ENCODE measurements around the gene RAVER2. TPM values are rescaled to one million over a fixed set of nuclear protein-coding genes. Genes with fewer than 3 reads are reported as not detected.
A peak's percentile ranks its signal among the peaks of the same experiment; 100 is the strongest.

RAVER2 gene
- total RNA-seq, 1 experiment from 2014 or later, result 12.8 TPM

- Mint-ChIP-seq H3K27ac (ENCODE audit: unreplicated experiment) (no peak overlapping the region), H3K27me3 (ENCODE audit: unreplicated experiment) (no peaks in the 10 kb centered on the region), H3K9me3 (ENCODE audit: low read depth, unreplicated experiment) (no peaks in the 10 kb centered on the region), H3K4me1 (ENCODE audit: low read depth, unreplicated experiment) (peaks cover 6% of the 10 kb centered on the region), H3K36me3 (ENCODE audit: insufficient read depth, unreplicated experiment) (peaks cover 50% of the 10 kb centered on the region), H3K4me3 (ENCODE audit: low read depth, unreplicated experiment) (no peak overlapping the region)
- intact Hi-C loops (cut with micrococcal nuclease; ENCODE audit: unreplicated experiment), result no loop called here
- no TSS peak for BruUV-seq (replicated peaks)
- CTCF ChIA-PET, result no interaction called here
- no peak for DNase-seq
- no peak for TF ChIP-seq CTCF (IDR thresholded peaks at IDR 0.05; ENCODE audit: unreplicated experiment)
Observed at GRCh38 chr1:64856553-64856952, 111.7 kb downstream of the RAVER2 start.

- intact Hi-C loops (cut with micrococcal nuclease; ENCODE audit: unreplicated experiment), result no loop called here
- no peak for DNase-seq
- H3K36me3 Mint-ChIP-seq (ENCODE audit: insufficient read depth, unreplicated experiment), result peaks cover 47% of the 10 kb centered on the region
- peaks cover 11% of the 10 kb centered on the region for H3K4me1 Mint-ChIP-seq (ENCODE audit: low read depth, unreplicated experiment)
- no peak overlapping the region for H3K4me3 Mint-ChIP-seq (ENCODE audit: low read depth, unreplicated experiment)
- H3K27ac Mint-ChIP-seq (ENCODE audit: unreplicated experiment), result no peak overlapping the region
- no TSS peak for BruUV-seq (replicated peaks)
- H3K9me3 Mint-ChIP-seq (ENCODE audit: low read depth, unreplicated experiment), result no peaks in the 10 kb centered on the region
- CTCF ChIA-PET, result no interaction called here
- H3K27me3 Mint-ChIP-seq (ENCODE audit: unreplicated experiment), result no peaks in the 10 kb centered on the region
- TF ChIP-seq CTCF (IDR thresholded peaks at IDR 0.05; ENCODE audit: unreplicated experiment), result no peak
Observed at GRCh38 chr1:64857347-64857746, 112.5 kb downstream of the RAVER2 start.

GRCh38 chr1:64861611-64862010 lies 116.7 kb downstream of the RAVER2 start:
- peak; percentile 34 for DNase-seq
- intact Hi-C loops (cut with micrococcal nuclease; ENCODE audit: unreplicated experiment), result loop anchor here (2.0 to 5.0 kb wide), 2 partner anchors 106 to 159 kb away; partner anchors contain the start of gene JAK1
- H3K4me1 Mint-ChIP-seq (ENCODE audit: low read depth, unreplicated experiment), result peaks cover 31% of the 10 kb centered on the region
- H3K27ac Mint-ChIP-seq (ENCODE audit: unreplicated experiment), result no peak overlapping the region
- H3K4me3 Mint-ChIP-seq (ENCODE audit: low read depth, unreplicated experiment), result no peak overlapping the region
- H3K36me3 Mint-ChIP-seq (ENCODE audit: insufficient read depth, unreplicated experiment), result peaks cover 48% of the 10 kb centered on the region
- H3K9me3 Mint-ChIP-seq (ENCODE audit: low read depth, unreplicated experiment), result no peaks in the 10 kb centered on the region
- CTCF ChIA-PET, result interaction anchor here (0.7 to 1.4 kb wide), 2 partner anchors 121 to 160 kb away, joined by 3 to 6 read pairs; no protein-coding TSS in a partner anchor
- no peaks in the 10 kb centered on the region for H3K27me3 Mint-ChIP-seq (ENCODE audit: unreplicated experiment)
- BruUV-seq (replicated peaks), result no TSS peak
- no peak for TF ChIP-seq CTCF (IDR thresholded peaks at IDR 0.05; ENCODE audit: unreplicated experiment)

GRCh38 chr1:64864018-64864940 lies 119.4 kb downstream of the RAVER2 start:
- no peak for TF ChIP-seq CTCF (IDR thresholded peaks at IDR 0.05; ENCODE audit: unreplicated experiment)
- TSS peak; percentile 79 for BruUV-seq (replicated peaks)
- Mint-ChIP-seq H3K4me1 (ENCODE audit: low read depth, unreplicated experiment) (peaks cover 31% of the 10 kb centered on the region), H3K36me3 (ENCODE audit: insufficient read depth, unreplicated experiment) (peaks cover 35% of the 10 kb centered on the region), H3K27ac (ENCODE audit: unreplicated experiment) (peak overlapping the region; percentile 80), H3K9me3 (ENCODE audit: low read depth, unreplicated experiment) (no peaks in the 10 kb centered on the region), H3K4me3 (ENCODE audit: low read depth, unreplicated experiment) (peak overlapping the region; percentile 2), H3K27me3 (ENCODE audit: unreplicated experiment) (no peaks in the 10 kb centered on the region)
- CTCF ChIA-PET, result interaction anchor here (0.9 to 1.3 kb wide), 3 partner anchors 14 to 156 kb away, joined by 3 to 4 read pairs (median 3); no protein-coding TSS in a partner anchor
- intact Hi-C loops (cut with micrococcal nuclease; ENCODE audit: unreplicated experiment), result loop anchor here (5.0 kb wide), 1 partner anchor 103 kb away; the partner anchor contains the start of gene JAK1
- DNase-seq, result peak; percentile 61

Data from Calu3 (cell line).